GM21447 (cell line): ENCODE measurements around the gene COMP.

Experiments
- ATAC-seq: cut with Tn5 transposase; IDR thresholded peaks from one replicate; pipeline ENCODE4 v1.9.1; 2021; ENCODE audit not compliant: unreplicated experiment

COMP gene

GRCh38 chr19:18804139-18804601 is 13.1 kb upstream of the COMP start:
- no peak for ATAC-seq

- no peak for ATAC-seq
These were observed 12.5 kb upstream of the COMP start for GRCh38 chr19:18803550-18804138.

- no peak for ATAC-seq
These were observed 11.2 kb upstream of the COMP start for GRCh38 chr19:18802354-18802753.

- no peak for ATAC-seq
These were observed 9.5 kb upstream of the COMP start for GRCh38 chr19:18800636-18801035.

GRCh38 chr19:18800079-18800478 is 9.0 kb upstream of the COMP start:
- no peak for ATAC-seq

GRCh38 chr19:18799389-18799970 is 8.4 kb upstream of the COMP start:
- ATAC-seq = no peak

GRCh38 chr19:18798384-18799352 is 7.6 kb upstream of the COMP start:
- ATAC-seq = no peak

GRCh38 chr19:18796239-18796638 is 5.1 kb upstream of the COMP start:
- no peak for ATAC-seq

- no peak for ATAC-seq
These were observed 4.4 kb upstream of the COMP start for GRCh38 chr19:18795540-18795939.

GRCh38 chr19:18794692-18795091 is 3.6 kb upstream of the COMP start:
- no peak for ATAC-seq

GRCh38 chr19:18794029-18794313 is 2.9 kb upstream of the COMP start:
- ATAC-seq = no peak

- no peak for ATAC-seq
These were observed 2.3 kb upstream of the COMP start for GRCh38 chr19:18793144-18794028.

GRCh38 chr19:18792661-18793060 is 1.6 kb upstream of the COMP start:
- ATAC-seq = no peak

GRCh38 chr19:18791315-18791678 is 192 bp upstream of the COMP start:
- ATAC-seq = no peak

GRCh38 chr19:18789883-18790565 is 1.1 kb downstream of the COMP start:
- ATAC-seq = no peak

- no peak for ATAC-seq
These were observed 1.7 kb downstream of the COMP start for GRCh38 chr19:18789422-18789869.

- no peak for ATAC-seq
These were observed 2.3 kb downstream of the COMP start for GRCh38 chr19:18788529-18789421.

- ATAC-seq = no peak
These were observed 5.7 kb downstream of the COMP start for GRCh38 chr19:18785179-18786124.

- no peak for ATAC-seq
These were observed 6.4 kb downstream of the COMP start for GRCh38 chr19:18784786-18785120.
